Limb (tissue), 2 donors: ENCODE results near the gene LYPD6.
"Not testable (repeated sequence)": the region's sequence is repeated elsewhere in the genome, so short reads cannot be mapped to it uniquely, and the experiment has no call there.

Source experiments
- DNase-seq, 2 donors: peaks; one replicate each; pipeline ENCODE4 v3.0.0-alpha.2; 2016; ENCODE audit errors: extremely low spot score in 2 of 2

LYPD6 gene

GRCh38 chr2:149451417-149452165, 121.2 kb downstream of the LYPD6 start:
- no peak for DNase-seq

- no peak for DNase-seq
These were observed 125.9 kb downstream of the LYPD6 start for GRCh38 chr2:149456285-149456684.

- no peak for DNase-seq
These were observed 128.1 kb downstream of the LYPD6 start for GRCh38 chr2:149458502-149458901.

GRCh38 chr2:149463328-149464002, 133.1 kb downstream of the LYPD6 start:
- no peak for DNase-seq

- no peak for DNase-seq
These were observed 134.0 kb downstream of the LYPD6 start for GRCh38 chr2:149464396-149464795.

GRCh38 chr2:149465873-149466272, 135.5 kb downstream of the LYPD6 start:
- no peak for DNase-seq

- no peak for DNase-seq
These were observed 136.2 kb downstream of the LYPD6 start for GRCh38 chr2:149466635-149467034.

- no peak for DNase-seq
These were observed 137.0 kb downstream of the LYPD6 start for GRCh38 chr2:149467436-149467835.

GRCh38 chr2:149468636-149469035, 138.2 kb downstream of the LYPD6 start:
- DNase-seq = no peak

GRCh38 chr2:149470046-149470445, 139.7 kb downstream of the LYPD6 start:
- DNase-seq = no peak

GRCh38 chr2:149472413-149472812, 142.0 kb downstream of the LYPD6 start:
- no peak for DNase-seq

- no peak for DNase-seq
These were observed 142.7 kb downstream of the LYPD6 start for GRCh38 chr2:149473068-149473467.

- DNase-seq = no peak
These were observed 143.1 kb downstream of the LYPD6 start for GRCh38 chr2:149473521-149473920.

- no peak for DNase-seq
These were observed 152.7 kb downstream of the LYPD6 start for GRCh38 chr2:149483004-149483605.

GRCh38 chr2:149486664-149487063, 156.3 kb downstream of the LYPD6 start:
- DNase-seq = no peak

- DNase-seq = no peak
These were observed 156.8 kb downstream of the LYPD6 start for GRCh38 chr2:149487189-149487588.

GRCh38 chr2:149488706-149489440, 158.5 kb downstream of the LYPD6 start:
- DNase-seq = no peak

GRCh38 chr2:149489452-149489851, 159.1 kb downstream of the LYPD6 start:
- DNase-seq = no peak

GRCh38 chr2:149490296-149490695, 159.9 kb downstream of the LYPD6 start:
- peak; percentile 36 to 50 for DNase-seq

- no peak for DNase-seq
These were observed 162.5 kb downstream of the LYPD6 start for GRCh38 chr2:149492923-149493322.

- not testable (repeated sequence) for DNase-seq
These were observed 168.8 kb downstream of the LYPD6 start for GRCh38 chr2:149499204-149499603.

- DNase-seq = not testable (repeated sequence)
These were observed 176.4 kb downstream of the LYPD6 start for GRCh38 chr2:149506808-149507207.
